Measurements from ENCODE around the gene LTB4R2.
A peak's percentile ranks its signal among the peaks of the same experiment; 100 is the strongest.
"Not testable (repeated sequence)": the region's sequence is repeated elsewhere in the genome, so short reads cannot be mapped to it uniquely, and the experiment has no call there.

The LTB4R2 gene

DNA sequence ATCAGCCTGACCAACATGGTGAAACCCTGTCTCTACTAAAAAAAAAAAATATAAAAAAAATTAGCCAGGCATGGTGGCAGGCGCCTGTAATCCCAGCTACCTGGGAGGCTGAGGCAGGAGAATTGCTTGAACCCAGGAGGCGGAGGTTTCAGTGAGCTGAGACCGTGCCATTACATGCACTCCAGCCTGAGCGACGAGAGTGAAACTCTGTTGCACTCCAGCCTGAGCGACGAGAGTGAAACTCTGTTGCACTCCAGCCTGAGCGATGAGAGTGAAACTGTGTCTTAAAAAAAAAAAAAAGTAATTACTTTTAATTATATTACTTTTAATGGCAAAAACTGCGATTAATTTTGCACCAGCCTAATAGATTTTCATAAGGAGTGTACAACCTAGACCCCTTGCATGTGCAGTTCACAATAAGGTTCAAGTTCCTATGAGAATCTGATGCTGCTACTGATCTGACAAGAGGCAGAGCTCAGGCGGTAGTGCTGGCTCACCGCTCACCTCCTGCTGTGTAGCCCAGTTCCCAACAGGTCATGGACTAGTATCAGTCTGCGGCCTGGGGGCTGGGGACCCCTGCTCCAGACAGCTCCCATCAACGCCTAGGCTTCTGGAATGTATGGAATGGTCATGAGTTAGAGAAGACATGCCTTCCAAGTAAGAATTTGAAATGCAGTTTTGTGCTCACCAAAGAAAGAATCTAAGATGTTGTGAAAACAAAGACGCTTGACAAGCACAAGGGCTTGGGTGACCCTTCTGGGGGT, 11.5 kb downstream of the LTB4R2 start:
- no peak for DNase-seq

GRCh38 chr14:24322672-24323071, 12.7 kb downstream of the LTB4R2 start:
- DNase-seq = no peak

GRCh38 chr14:24323341-24323740, 13.4 kb downstream of the LTB4R2 start:
- DNase-seq = no peak

DNA sequence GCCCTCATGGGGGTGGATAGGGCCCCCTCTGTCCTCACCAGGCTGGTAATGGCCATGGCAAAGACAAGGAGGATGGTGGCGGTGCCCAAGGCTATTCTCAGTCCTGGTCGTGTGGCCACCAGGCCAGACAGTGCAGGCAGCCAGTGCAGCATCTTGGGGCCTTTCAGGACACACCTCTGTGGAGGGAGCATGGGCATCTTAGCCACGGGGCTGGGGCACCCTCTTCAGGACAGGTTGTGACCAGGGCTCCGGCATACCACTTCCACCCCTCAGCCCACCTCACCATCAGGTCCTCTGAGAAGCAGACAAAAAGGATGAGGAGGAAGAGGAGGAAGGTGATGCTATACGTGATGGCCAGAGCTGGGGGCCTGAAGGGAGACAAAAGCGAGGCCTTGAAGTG, 14.1 kb downstream of the LTB4R2 start:
- DNase-seq = no peak

- DNase-seq = no peak
Observed at GRCh38 chr14:24325041-24325530, 15.1 kb downstream of the LTB4R2 start.

DNA sequence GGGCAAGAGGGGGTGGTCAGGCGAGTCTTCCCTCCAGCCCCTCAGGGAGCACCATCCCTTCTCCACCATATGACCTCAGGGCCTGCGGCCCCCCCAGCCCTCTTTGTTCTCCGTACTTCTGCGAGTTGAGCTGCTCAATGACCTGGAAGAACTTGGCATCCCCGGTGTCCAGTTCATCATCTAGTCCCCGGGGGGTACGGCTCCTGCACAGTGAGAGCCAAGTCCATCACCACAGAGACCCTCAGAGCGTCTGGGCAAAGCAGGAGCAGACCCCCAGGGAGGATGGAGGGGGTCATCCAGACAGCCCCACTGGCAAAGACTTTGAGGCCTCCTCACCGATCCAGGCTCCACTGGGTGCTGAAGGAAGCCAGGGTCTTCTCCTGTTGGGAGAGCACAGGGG, 16.0 kb downstream of the LTB4R2 start:
- no peak for DNase-seq

DNA sequence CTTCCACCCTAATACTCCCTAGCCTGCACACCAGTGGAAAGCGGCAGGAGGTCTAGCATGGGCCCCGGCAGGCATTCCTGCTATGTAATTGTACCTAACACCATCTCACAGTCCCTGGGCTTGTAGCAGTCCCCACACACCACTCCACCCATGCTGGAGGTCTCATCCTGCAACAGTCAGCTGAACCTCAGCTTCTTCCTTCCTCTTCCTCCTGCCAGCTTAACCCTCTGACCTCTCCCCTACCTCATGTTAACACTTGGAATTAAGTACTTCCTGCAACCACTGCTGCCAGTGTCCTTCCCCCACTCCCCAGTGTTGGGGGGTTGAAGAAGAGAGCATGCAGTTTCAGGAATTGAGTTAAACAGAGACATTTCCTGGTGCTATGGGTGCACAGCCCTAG, 17.4 kb downstream of the LTB4R2 start:
- DNase-seq = no peak

GRCh38 chr14:24327914-24328313, 18.0 kb downstream of the LTB4R2 start:
- DNase-seq = not testable (repeated sequence)

DNA sequence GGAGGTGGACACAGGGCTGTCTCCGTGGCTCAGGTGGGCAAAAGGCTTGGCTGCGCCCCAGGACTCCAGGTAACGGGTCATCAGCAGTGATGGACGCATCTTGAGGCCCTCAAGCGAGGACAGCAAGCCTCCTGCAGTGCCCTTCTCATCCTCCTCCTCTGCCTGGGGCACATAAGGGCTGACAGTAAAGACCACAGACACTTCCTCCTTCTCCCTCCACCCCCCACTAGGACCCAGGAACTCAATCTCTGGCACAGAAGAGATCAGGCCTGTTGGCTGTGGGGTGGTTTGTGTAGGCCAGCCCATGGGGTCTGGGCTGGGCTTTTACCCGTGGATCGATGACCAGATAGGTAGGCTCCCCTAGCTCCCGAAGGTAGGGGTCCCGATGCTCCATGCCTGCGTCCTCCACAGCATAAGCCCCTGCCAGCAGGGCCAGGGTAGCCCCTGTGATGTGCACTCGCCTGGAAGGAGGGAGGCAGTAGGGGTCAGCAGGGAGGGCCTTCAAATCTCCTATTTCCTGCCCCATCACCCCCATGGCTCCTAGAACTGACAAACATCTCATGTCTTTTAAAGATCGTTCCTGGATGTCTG, 19.2 kb downstream of the LTB4R2 start:
- DNase-seq = no peak

DNA sequence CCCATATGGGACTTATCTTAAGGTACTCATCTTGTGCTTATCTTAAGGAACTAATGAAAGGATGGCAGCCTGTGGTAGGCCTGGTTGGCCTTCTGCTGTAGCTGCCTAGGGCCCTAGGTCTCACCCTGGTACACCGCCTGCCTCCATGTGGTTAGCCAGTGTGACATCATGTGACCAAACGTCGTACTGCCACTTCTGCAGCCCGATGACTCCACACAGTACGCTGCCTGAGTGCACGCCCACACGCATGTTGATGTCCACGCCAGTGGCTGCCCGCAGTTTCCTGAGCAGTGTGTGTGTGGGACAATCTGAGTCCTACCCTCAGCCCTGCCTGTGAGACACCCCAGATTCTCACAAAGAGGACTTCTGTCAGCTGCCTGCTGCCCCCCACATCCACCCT, 19.8 kb downstream of the LTB4R2 start:
- no peak for DNase-seq

DNA sequence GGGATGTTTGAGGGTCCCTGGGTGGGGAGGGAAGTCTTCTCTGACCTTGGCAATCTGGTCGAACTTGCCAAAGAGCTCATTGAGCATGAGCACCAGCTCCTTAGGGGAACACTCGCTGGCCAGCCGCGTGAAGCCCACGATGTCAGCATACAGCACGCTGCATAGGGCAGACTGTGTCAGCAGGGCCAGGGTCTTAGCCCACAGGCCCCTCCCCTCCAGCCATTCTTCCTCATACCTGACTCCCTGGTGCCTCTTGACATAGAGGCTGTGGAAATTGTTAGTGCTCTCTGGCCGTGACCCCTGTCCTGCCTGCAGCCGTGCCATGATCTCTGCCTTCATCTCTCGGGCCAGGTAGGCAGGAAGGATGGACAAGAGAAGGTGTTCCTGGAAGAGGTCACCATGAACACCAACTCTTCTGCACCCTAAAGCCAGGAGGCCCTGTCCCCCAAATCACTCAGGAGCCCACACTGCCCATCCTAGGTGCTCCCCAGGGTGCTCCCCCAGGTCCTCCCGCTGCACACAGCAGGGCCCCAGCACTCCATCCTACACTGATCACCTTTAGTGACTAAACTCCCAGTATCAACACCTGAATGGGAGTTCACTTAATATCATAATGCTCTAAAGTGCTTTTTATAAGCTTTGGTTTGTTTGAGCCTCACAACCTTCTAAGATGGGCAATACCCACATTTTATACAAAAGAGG, 21.2 kb downstream of the LTB4R2 start:
- no peak for DNase-seq

DNA sequence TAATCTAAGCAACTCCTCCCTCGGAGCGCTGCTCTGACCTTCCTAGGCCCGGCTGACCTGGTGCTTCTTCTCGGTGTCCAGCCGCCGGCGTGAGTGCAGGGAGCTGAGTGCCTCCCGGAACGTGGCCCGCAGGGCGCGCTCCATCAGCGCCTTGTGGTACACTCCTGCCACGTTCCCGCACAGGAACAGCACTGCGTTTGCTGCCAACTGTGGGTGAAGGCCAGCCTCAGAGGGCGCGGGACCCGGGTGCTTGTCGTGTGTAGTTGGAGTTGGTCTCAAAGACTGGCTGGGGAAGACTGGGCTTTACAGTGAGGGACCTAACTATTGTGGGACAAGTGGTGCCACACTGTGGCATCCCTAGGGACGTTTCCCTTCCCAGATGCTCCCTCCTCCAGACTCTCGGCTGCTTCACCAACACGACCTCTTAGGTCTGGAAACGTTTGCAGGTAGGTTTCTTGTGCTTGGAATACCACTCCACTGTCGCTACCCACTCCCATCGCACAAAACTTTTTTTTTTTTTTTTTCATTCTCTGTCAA, 21.9 kb downstream of the LTB4R2 start:
- DNase-seq = no peak

GRCh38 chr14:24332268-24332993, 22.5 kb downstream of the LTB4R2 start:
- peak; percentile 77 for DNase-seq

DNA sequence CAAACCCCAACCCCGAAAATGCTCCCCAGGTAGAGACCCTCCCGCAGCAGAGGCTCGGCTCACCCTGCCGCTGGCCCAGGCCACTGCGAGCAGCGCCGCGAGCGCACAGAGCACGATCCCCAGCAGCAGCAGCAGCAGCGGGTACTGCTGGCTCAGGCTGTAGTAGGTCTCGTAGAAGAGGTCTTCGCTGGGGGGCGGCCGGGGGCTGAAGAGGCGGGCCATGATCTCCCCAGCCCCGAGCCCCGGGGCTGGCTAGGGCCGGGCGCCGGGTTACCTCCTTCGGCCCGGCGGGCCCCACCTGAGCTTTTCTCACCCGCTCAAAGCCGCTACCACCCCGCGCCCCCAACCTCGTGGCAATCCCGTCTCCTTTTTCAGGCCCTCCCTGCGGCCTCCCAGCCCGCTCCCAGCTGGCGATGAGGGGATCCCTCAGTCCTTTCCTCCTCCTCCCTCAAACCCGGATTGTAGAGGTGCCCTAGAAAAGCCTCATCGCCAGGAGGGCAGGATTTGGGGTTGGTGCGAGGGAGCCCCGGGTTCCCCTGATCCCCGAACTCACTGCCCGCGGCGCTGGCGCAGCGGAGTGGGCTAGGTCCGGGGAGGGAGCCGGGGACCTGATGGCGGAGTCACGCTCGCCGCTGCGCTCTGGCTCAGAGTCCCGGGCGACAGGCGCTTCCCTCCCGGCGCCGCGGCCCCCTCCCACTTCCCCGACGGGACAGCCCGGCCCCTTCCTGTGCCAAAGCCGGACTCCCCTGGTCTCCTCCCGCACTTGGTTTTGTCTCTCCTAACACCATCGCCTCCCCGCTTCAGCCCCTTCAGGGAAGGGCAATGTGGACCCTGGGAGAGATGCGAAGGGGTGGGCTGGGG, 24.7 kb downstream of the LTB4R2 start, which contains the start of gene ADCY4:
ADCY4 (minus strand) TSS at position 641 of the 861 bp plus-strand sequence; CDS start at position 222, 419 bp downstream.
- no peak for DNase-seq

GRCh38 chr14:24335461-24336171, 25.7 kb downstream of the LTB4R2 start:
- no peak for DNase-seq

GRCh38 chr14:24337144-24337823, 27.3 kb downstream of the LTB4R2 start:
- DNase-seq = no peak

GRCh38 chr14:24337824-24338175, 27.9 kb downstream of the LTB4R2 start:
- no peak for DNase-seq

GRCh38 chr14:24338843-24339242, 28.9 kb downstream of the LTB4R2 start:
- DNase-seq = no peak

DNA sequence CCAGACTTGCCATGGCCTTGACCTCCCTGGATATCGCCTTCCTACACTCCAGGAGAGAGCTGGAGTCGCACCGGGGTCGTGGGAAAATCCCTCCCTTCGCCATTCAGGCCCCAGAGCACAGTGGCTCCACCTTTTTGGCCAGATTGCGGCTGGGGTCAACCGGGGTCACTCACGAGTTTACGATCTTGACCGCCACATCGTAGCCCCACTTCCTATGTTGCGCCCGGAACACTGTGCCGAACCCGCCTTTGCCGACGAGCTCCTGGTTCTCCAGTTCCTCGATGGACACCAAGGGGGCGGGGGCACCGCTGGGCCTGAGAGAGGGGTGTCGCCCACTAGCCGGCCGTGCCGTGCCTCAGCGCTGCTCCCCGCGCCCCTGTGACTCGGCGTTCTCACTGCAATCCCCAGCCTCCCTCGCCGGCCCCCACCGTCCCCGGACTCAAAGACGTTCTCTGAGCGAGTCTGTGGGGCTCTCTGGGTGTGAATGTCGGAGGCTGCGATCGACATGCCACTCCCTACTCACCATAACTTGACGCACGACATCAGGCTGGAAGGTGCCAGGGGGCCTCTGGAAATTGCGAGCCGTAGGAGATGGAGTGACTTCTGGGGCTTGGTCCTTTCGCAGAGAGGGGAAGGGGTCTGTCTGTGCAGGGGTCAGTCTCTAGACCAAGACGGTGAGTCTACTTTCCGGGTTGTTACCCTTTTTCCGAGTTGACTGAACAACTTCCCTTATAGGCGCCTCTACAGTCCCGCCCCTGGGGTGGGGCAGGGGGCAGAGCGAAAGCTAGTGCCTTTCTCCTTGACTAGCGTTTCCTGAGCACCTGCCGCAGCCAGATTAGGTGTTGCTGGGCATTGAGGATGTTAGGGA, 29.6 kb downstream of the LTB4R2 start, which contains the start of gene RIPK3:
RIPK3 (minus strand) TSS at position 708 of the 868 bp plus-strand sequence; CDS start at position 543, 165 bp downstream.
- DNase-seq = no peak

Data from NCI-H1436 (cell line).